Astrocyte of the cerebellum (primary cell): ENCODE results near the gene C1QL4.

Experiments
- DNase-seq: peaks from one replicate; pipeline ENCODE4 v3.0.0-alpha.2; 2011; ENCODE audit warnings: low read depth
- H3K4me3 ChIP-seq: 2 replicates; pipeline ENCODE4 v1.5.1; 2011; ENCODE audit warnings: mild to moderate bottlenecking, low read depth, low read length, moderate library complexity
- CTCF ChIP-seq: IDR thresholded peaks from 2 replicates; pipeline ENCODE4 v1.5.1; 2012; ENCODE audit warnings: low read length, low read depth, moderate library complexity, mild to moderate bottlenecking; ENCODE audit errors: missing control alignments
- in situ Hi-C: cut with HindIII; loops from 2 replicates; pipeline ENCODE4 v1.10.0; 2017; ENCODE audit warnings: low sequenced_read_pairs

Gene C1QL4

GRCh38 chr12:49305762-49306510, 31.1 kb downstream of the C1QL4 start:
- TF ChIP-seq CTCF = no peak
- DNase-seq = no peak
- H3K4me3 ChIP-seq = no peak overlapping the region
- in situ Hi-C loops = no loop called here

GRCh38 chr12:49304161-49304560, 32.8 kb downstream of the C1QL4 start:
- DNase-seq = no peak
- in situ Hi-C loops = no loop called here
- TF ChIP-seq CTCF = no peak
- no peak overlapping the region for H3K4me3 ChIP-seq

- in situ Hi-C loops = no loop called here
- no peak for DNase-seq
- no peak overlapping the region for H3K4me3 ChIP-seq
- no peak for TF ChIP-seq CTCF
Observed at GRCh38 chr12:49301760-49302159, 35.2 kb downstream of the C1QL4 start.

GRCh38 chr12:49298160-49298559, 38.8 kb downstream of the C1QL4 start:
- peak; percentile 4 for TF ChIP-seq CTCF
- H3K4me3 ChIP-seq = no peak overlapping the region
- in situ Hi-C loops = no loop called here
- DNase-seq = no peak

- TF ChIP-seq CTCF = no peak
- DNase-seq = no peak
- H3K4me3 ChIP-seq = no peak overlapping the region
- in situ Hi-C loops = no loop called here
Observed at GRCh38 chr12:49297695-49298060, 39.3 kb downstream of the C1QL4 start.

- in situ Hi-C loops = no loop called here
- TF ChIP-seq CTCF = peak; percentile 12
- DNase-seq = no peak
- no peak overlapping the region for H3K4me3 ChIP-seq
Observed at GRCh38 chr12:49296836-49297694, 39.9 kb downstream of the C1QL4 start.
